ENCODE data around the gene MT1G. TPM values are rescaled to one million over a fixed set of nuclear protein-coding genes. Genes with fewer than 3 reads are reported as not detected.
"Not testable (repeated sequence)": the region's sequence is repeated elsewhere in the genome, so short reads cannot be mapped to it uniquely, and the experiment has no call there.

Gene MT1G
- polyA plus RNA-seq, 2 of the 4 experiments (the other 2 are of a cell fraction): not detected

- no peak overlapping the region for H3K27ac ChIP-seq
- WGBS (ENCODE audit: missing lambda C conversion rate): 76% methylated on average over 11 of the region's 11 CpGs
- FAIRE-seq (no peak), DNase-seq (ENCODE audit: low read depth in 1 of 2, low spot score in 1 of 2) (no peak), ATAC-seq (no peak)
- no peak for TF ChIP-seq HOXB5 (CRISPR knock-in tag; IDR thresholded peaks at IDR 0.05)
- TF ChIP-seq CBX8 (IDR thresholded peaks at IDR 0.05): no peak
- TF ChIP-seq FOSB (CRISPR knock-in tag; IDR thresholded peaks at IDR 0.05): no peak
- TF ChIP-seq CEBPB (IDR thresholded peaks at IDR 0.05): 0 out of 4 replicates have a peak, but pooled peaks of 1 of the 2 experiments have one; percentile 25
- TF ChIP-seq HEYL (CRISPR knock-in tag; IDR thresholded peaks at IDR 0.05): no peak
- TF ChIP-seq TFCP2L1 (CRISPR knock-in tag; IDR thresholded peaks at IDR 0.05): no peak
- H3K4me2 ChIP-seq: no peak overlapping the region
- no peak overlapping the region for H3K4me3 ChIP-seq
- no peaks in the 10 kb centered on the region for H3K9me3 ChIP-seq
- H3K4me1 ChIP-seq: no peaks in the 10 kb centered on the region
- CTCF ChIA-PET: interaction anchor here (0.8 to 4.9 kb wide), 16 partner anchors 10 to 239 kb away, joined by 3 to 51 read pairs (median 6); partner anchors contain the start of genes MT1F, MT1X and MT2A
- POLR2A ChIA-PET: no interaction called here
These were observed 5.1 kb upstream of the MT1G start for GRCh38 chr16:56672761-56673536.

- H3K4me2 ChIP-seq; POLR2A ChIA-PET; H3K27ac ChIP-seq; DNase-seq (ENCODE audit: low read depth in 1 of 2, low spot score in 1 of 2); ATAC-seq; H3K4me1 ChIP-seq; H3K9me3 ChIP-seq; FAIRE-seq; H3K4me3 ChIP-seq: not testable (repeated sequence)
- CTCF ChIA-PET: interaction anchor here (1.7 to 4.9 kb wide), 3 partner anchors 14 to 61 kb away, joined by 6 to 51 read pairs (median 7); partner anchors contain the start of gene MT1F
- WGBS (ENCODE audit: missing lambda C conversion rate): 60% methylated on average over 3 of the region's 3 CpGs
These were observed 4.3 kb upstream of the MT1G start for GRCh38 chr16:56672171-56672570.

GRCh38 chr16:56671691-56672090 lies 3.8 kb upstream of the MT1G start:
- H3K4me3 ChIP-seq; H3K9me3 ChIP-seq; POLR2A ChIA-PET; H3K4me2 ChIP-seq; DNase-seq (ENCODE audit: low read depth in 1 of 2, low spot score in 1 of 2); H3K4me1 ChIP-seq; H3K27ac ChIP-seq; ATAC-seq: not testable (repeated sequence)
- CTCF ChIA-PET: interaction anchor here (0.7 to 4.9 kb wide), 3 partner anchors 14 to 122 kb away, joined by 3 to 51 read pairs (median 6); partner anchors contain the start of gene MT1F
- FAIRE-seq: peak; percentile 46
- WGBS (ENCODE audit: missing lambda C conversion rate): 25% methylated on average over 2 of the region's 2 CpGs

GRCh38 chr16:56670620-56670934 lies 2.7 kb upstream of the MT1G start:
- H3K9me3 ChIP-seq: no peaks in the 10 kb centered on the region
- ATAC-seq: no peak
- 68% methylated on average over 2 of the region's 2 CpGs for WGBS (ENCODE audit: missing lambda C conversion rate)
- no peak overlapping the region for H3K4me3 ChIP-seq
- no peak overlapping the region for H3K27ac ChIP-seq
- FAIRE-seq: no peak
- ChIA-PET POLR2A (no interaction called here), CTCF (interaction anchor here (0.9 to 4.9 kb wide), 3 partner anchors 27 to 193 kb away, joined by 3 to 51 read pairs (median 6); no protein-coding TSS in a partner anchor)
- no peaks in the 10 kb centered on the region for H3K4me1 ChIP-seq
- no peak for TF ChIP-seq MAFK (IDR thresholded peaks at IDR 0.05; ENCODE audit: partially characterized antibody)
- TF ChIP-seq MAZ (IDR thresholded peaks at IDR 0.05; ENCODE audit: borderline replicate concordance, low read depth, low read length): no peak
- no peak for TF ChIP-seq NR3C1 (IDR thresholded peaks at IDR 0.05)
- H3K4me2 ChIP-seq: no peak overlapping the region
- DNase-seq (ENCODE audit: low read depth in 1 of 2, low spot score in 1 of 2): no peak

GRCh38 chr16:56669840-56670619 lies 2.2 kb upstream of the MT1G start:
- H3K4me3 ChIP-seq: no peak overlapping the region
- no peak overlapping the region for H3K4me2 ChIP-seq
- POLR2A ChIA-PET: no interaction called here
- TF ChIP-seq USF2 (IDR thresholded peaks at IDR 0.05) (no peak), CEBPB (IDR thresholded peaks at IDR 0.05) (no peak), GATA3 (IDR thresholded peaks at IDR 0.05; ENCODE audit: borderline replicate concordance) (no peak), HES2 (IDR thresholded peaks at IDR 0.05) (no peak), BHLHE40 (IDR thresholded peaks at IDR 0.05; ENCODE audit: low read depth, low read length) (no peak), HMGXB4 (CRISPR knock-in tag; IDR thresholded peaks at IDR 0.05; ENCODE audit: borderline replicate concordance) (no peak), ZNF302 (CRISPR knock-in tag; IDR thresholded peaks at IDR 0.05) (no peak), CBX8 (IDR thresholded peaks at IDR 0.05) (no peak), CTCF (IDR thresholded peaks at IDR 0.05) (no peak), NFE2L2 (conservative IDR thresholded peaks at IDR 0.05; ENCODE audit: low read length) (no peak), RARB (CRISPR knock-in tag; IDR thresholded peaks at IDR 0.05) (no peak), JUNB (IDR thresholded peaks at IDR 0.05) (no peak)

More at GRCh38 chr16:56669840-56670619, 2.2 kb upstream of the MT1G start:
- ATAC-seq (no peak), DNase-seq (ENCODE audit: low read depth in 1 of 2, low spot score in 1 of 2) (no peak), FAIRE-seq (no peak)
- WGBS (ENCODE audit: missing lambda C conversion rate): 67% methylated on average over 18 of the region's 19 CpGs
- CTCF ChIA-PET: interaction anchor here (0.9 to 4.9 kb wide), 3 partner anchors 26 to 193 kb away, joined by 3 to 51 read pairs (median 6); no protein-coding TSS in a partner anchor
- H3K27ac ChIP-seq: no peak overlapping the region
- no peaks in the 10 kb centered on the region for H3K4me1 ChIP-seq
- no peaks in the 10 kb centered on the region for H3K9me3 ChIP-seq

All from A549 (cell line).